Hepatocyte (in vitro differentiated cells): Measurements from ENCODE around the gene NSL1. TPM values are rescaled to one million over a fixed set of nuclear protein-coding genes. Genes with fewer than 3 reads are reported as not detected.

Experiments used
- DNase-seq: peaks from one replicate; pipeline ENCODE4 v3.0.0-alpha.2; 2016; ENCODE audit warnings: low spot score
- H2AFZ ChIP-seq: fragments of 200-600 bp; sonication (generic); 2 replicates; pipeline ENCODE4 v1.6.0; 2016; ENCODE audit warnings: antibody characterized with exemption, mild to moderate bottlenecking
- H3K27ac ChIP-seq: fragments of 200-600 bp; sonication (generic); 2 replicates; pipeline ENCODE4 v1.5.1; 2016; ENCODE audit warnings: mild to moderate bottlenecking
- H3K27me3 ChIP-seq: fragments of 200-600 bp; sonication (generic); 2 replicates; pipeline ENCODE4 v1.6.1; 2016
- H3K36me3 ChIP-seq: fragments of 200-600 bp; sonication (generic); replicated peaks from 2 replicates; pipeline ENCODE4 v1.5.1; 2016; ENCODE audit warnings: low read depth; ENCODE audit not compliant: insufficient read depth
- H3K4me1 ChIP-seq: fragments of 200-600 bp; sonication (generic); 2 replicates; pipeline ENCODE4 v1.5.1; 2016; ENCODE audit warnings: mild to moderate bottlenecking, moderate library complexity; ENCODE audit not compliant: insufficient read depth
- H3K4me2 ChIP-seq: fragments of 200-600 bp; sonication (generic); 2 replicates; pipeline ENCODE4 v1.6.0; 2016
- H3K4me3 ChIP-seq: fragments of 200-600 bp; sonication (generic); 2 replicates; pipeline ENCODE4 v1.5.1; 2016; ENCODE audit warnings: mild to moderate bottlenecking
- H3K79me2 ChIP-seq: fragments of 200-600 bp; sonication (generic); 2 replicates; pipeline ENCODE4 v1.6.0; 2017; ENCODE audit warnings: mild to moderate bottlenecking
- H3K9me2 ChIP-seq: fragments of 200-600 bp; sonication (generic); replicated peaks from 2 replicates; pipeline ENCODE4 v1.6.0; 2017; ENCODE audit warnings: mild to moderate bottlenecking; ENCODE audit not compliant: insufficient read depth
- H3K9me3 ChIP-seq: fragments of 200-600 bp; sonication (generic); 2 replicates; pipeline ENCODE4 v1.5.1; 2016; ENCODE audit warnings: low read depth, mild to moderate bottlenecking
- H4K20me1 ChIP-seq: fragments of 200-600 bp; sonication (generic); 2 replicates; pipeline ENCODE4 v1.6.0; 2016; ENCODE audit warnings: mild to moderate bottlenecking; ENCODE audit not compliant: insufficient read depth, poor library complexity, severe bottlenecking
- CTCF ChIP-seq: fragments of 200-600 bp; sonication (generic); IDR thresholded peaks from 2 replicates; pipeline ENCODE4 v1.5.1; 2016; ENCODE audit warnings: antibody characterized with exemption, mild to moderate bottlenecking; ENCODE audit not compliant: poor library complexity
- EZH2 ChIP-seq: fragments of 200-600 bp; sonication (generic); IDR thresholded peaks from 2 replicates; pipeline ENCODE4 v1.6.1; 2016; ENCODE audit warnings: antibody characterized with exemption, mild to moderate bottlenecking, borderline replicate concordance
- EZH2phosphoT487 ChIP-seq: fragments of 200-600 bp; sonication (generic); IDR thresholded peaks from one replicate; pipeline ENCODE4 v1.6.1; 2018; ENCODE audit warnings: antibody characterized with exemption, mild to moderate bottlenecking, low read depth, moderate library complexity; ENCODE audit not compliant: unreplicated experiment, severe bottlenecking
- WGBS: methylation state at CpG from one replicate; pipeline ENCODE4 v1.1.6; 2016; ENCODE audit warnings: low lambda C conversion rate; ENCODE audit errors: missing lambda C conversion rate; 5-methylcytosine and 5-hydroxymethylcytosine counted together
- polyA plus RNA-seq: library from polyadenylated mRNA; unstranded; fragments of >200 nt; fragmentation: Nextera tagmentation; extraction: Ambion mirVana; gene quantifications from 2 replicates; pipeline ENCODE4 v1.2.1, GENCODE V29; 2016
- total RNA-seq: library from RNA; depleted of rRNA; stranded (reverse); fragments of >200 nt; gene quantifications from 2 replicates; pipeline ENCODE4 v1.2.3, GENCODE V29; 2014

The NSL1 gene
- total and polyA plus RNA-seq, 2 experiments from 2014 or later = 27.2 to 39.5 TPM

- H3K27me3 ChIP-seq = no peaks in the 10 kb centered on the region
- H3K4me2 ChIP-seq = no peak overlapping the region
- H3K79me2 ChIP-seq = peaks cover 25% of the 10 kb centered on the region
- H2AFZ ChIP-seq = no peak overlapping the region
- TF ChIP-seq EZH2 = no peak
- no peak for TF ChIP-seq EZH2phosphoT487
- no peak for TF ChIP-seq CTCF
- no peak for DNase-seq
- H3K9me3 ChIP-seq = no peaks in the 10 kb centered on the region
- no peak overlapping the region for H3K4me3 ChIP-seq
- no peaks in the 10 kb centered on the region for H3K4me1 ChIP-seq
- H4K20me1 ChIP-seq = no peaks in the 10 kb centered on the region
- H3K36me3 ChIP-seq = no peaks in the 10 kb centered on the region
- no peaks in the 10 kb centered on the region for H3K9me2 ChIP-seq
- no peak overlapping the region for H3K27ac ChIP-seq
These were observed 46.3 kb downstream of the NSL1 start for GRCh38 chr1:212745303-212745702.

GRCh38 chr1:212743901-212744475, 47.6 kb downstream of the NSL1 start:
- Histone ChIP-seq H3K27ac (no peak overlapping the region), H3K79me2 (peaks cover 25% of the 10 kb centered on the region), H3K9me3 (no peaks in the 10 kb centered on the region), H3K27me3 (no peaks in the 10 kb centered on the region), H3K4me2 (no peak overlapping the region), H3K4me1 (no peaks in the 10 kb centered on the region), H4K20me1 (no peaks in the 10 kb centered on the region), H3K36me3 (no peaks in the 10 kb centered on the region), H3K9me2 (no peaks in the 10 kb centered on the region), H2AFZ (no peak overlapping the region), H3K4me3 (no peak overlapping the region)
- TF ChIP-seq EZH2 = no peak
- TF ChIP-seq EZH2phosphoT487 = no peak
- TF ChIP-seq CTCF = no peak
- DNase-seq = no peak
- 64% methylated on average over 4 of the region's 4 CpGs for WGBS

GRCh38 chr1:212738330-212738729, 53.2 kb downstream of the NSL1 start:
- no peaks in the 10 kb centered on the region for H3K36me3 ChIP-seq
- H2AFZ ChIP-seq = no peak overlapping the region
- H3K79me2 ChIP-seq = peaks cover 7% of the 10 kb centered on the region
- H3K4me2 ChIP-seq = no peak overlapping the region
- H4K20me1 ChIP-seq = no peaks in the 10 kb centered on the region
- H3K27ac ChIP-seq = no peak overlapping the region
- DNase-seq = no peak
- TF ChIP-seq EZH2 = no peak
- TF ChIP-seq EZH2phosphoT487 = no peak
- no peak for TF ChIP-seq CTCF
- H3K4me1 ChIP-seq = no peaks in the 10 kb centered on the region
- no peaks in the 10 kb centered on the region for H3K9me2 ChIP-seq
- no peaks in the 10 kb centered on the region for H3K27me3 ChIP-seq
- no peak overlapping the region for H3K4me3 ChIP-seq
- 85% methylated on average over 1 of the region's 1 CpG for WGBS
- no peaks in the 10 kb centered on the region for H3K9me3 ChIP-seq

DNA sequence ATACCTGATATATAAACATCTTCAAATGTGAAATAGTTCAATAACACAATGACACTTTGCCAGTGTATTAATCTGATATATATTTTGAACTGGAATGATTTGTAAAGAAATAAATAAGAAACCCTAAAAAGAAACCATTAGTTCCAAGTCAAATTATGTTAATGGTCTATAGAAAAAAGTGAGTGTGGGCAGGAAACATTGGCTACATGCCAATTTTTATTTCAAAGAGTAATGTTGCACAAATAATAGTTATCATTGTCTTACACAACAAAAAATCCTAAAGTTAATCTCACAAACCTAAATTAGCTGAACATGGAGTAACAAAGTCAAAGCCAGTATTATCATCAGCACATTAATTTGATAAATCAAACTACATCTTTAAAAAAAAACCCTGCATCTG, 54.0 kb downstream of the NSL1 start:
- Histone ChIP-seq H3K79me2 (peaks cover 3% of the 10 kb centered on the region), H3K9me3 (no peaks in the 10 kb centered on the region), H3K27me3 (no peaks in the 10 kb centered on the region), H3K27ac (no peak overlapping the region), H2AFZ (no peak overlapping the region), H4K20me1 (no peaks in the 10 kb centered on the region), H3K4me1 (no peaks in the 10 kb centered on the region), H3K4me3 (no peak overlapping the region), H3K4me2 (no peak overlapping the region), H3K9me2 (no peaks in the 10 kb centered on the region), H3K36me3 (no peaks in the 10 kb centered on the region)
- DNase-seq = no peak
- TF ChIP-seq CTCF = no peak
- no peak for TF ChIP-seq EZH2phosphoT487
- no peak for TF ChIP-seq EZH2
